H1 (cell line): ENCODE data around the gene LCN2. TPM values are rescaled to one million over a fixed set of nuclear protein-coding genes. Genes with fewer than 3 reads are reported as not detected.

Source experiments
- CTCF ChIA-PET: fragments of 300-600 bp; sonication (Branson Sonifier 250); formaldehyde crosslinking; loops from one replicate; lab custom pipeline; 2021; ENCODE audit not compliant: partially characterized antibody; lab: Charles Lee
- POLR2A ChIA-PET: fragments of 300-600 bp; sonication (Branson Sonifier 250); formaldehyde crosslinking; loops from one replicate; lab custom pipeline; 2021; ENCODE audit warnings: inconsistent platforms; ENCODE audit not compliant: partially characterized antibody; lab: Charles Lee
- DNase-seq, 2 experiments: peaks; one replicate each; pipeline versions ENCODE4 v3.0.0 to v3.0.0-alpha.2; 2010 to 2022; ENCODE audit warnings: low spot score in 2 of 2, low read depth in 1 of 2, mixed read lengths in 1 of 2
- FAIRE-seq: peaks from 2 replicates; lab custom pipeline; 2011; peaks lifted over from hg19 to GRCh38; lab: Jason Lieb, UNC
- H2AFZ ChIP-seq: 2 replicates; pipeline ENCODE4 v1.8.1; 2012; ENCODE audit warnings: low read length, inconsistent platforms
- H2AK5ac ChIP-seq: 2 replicates; pipeline ENCODE4 v1.6.1; 2013; ENCODE audit warnings: low read depth, low read length
- H2BK120ac ChIP-seq: replicated peaks from 2 replicates; pipeline ENCODE3; 2013; ENCODE audit warnings: low read depth, low read length, inconsistent platforms
- H2BK12ac ChIP-seq: 2 replicates; pipeline ENCODE4 v1.6.1; 2013; ENCODE audit warnings: low read depth, low read length
- H2BK15ac ChIP-seq: 2 replicates; pipeline ENCODE4 v1.6.1; 2013; ENCODE audit warnings: low read length
- H2BK20ac ChIP-seq: 2 replicates; pipeline ENCODE4 v1.6.1; 2013; ENCODE audit warnings: low read length
- H2BK5ac ChIP-seq: 2 replicates; pipeline ENCODE4 v1.6.1; 2013; ENCODE audit warnings: low read depth, low read length
- H3K14ac ChIP-seq: 2 replicates; pipeline ENCODE4 v1.6.1; 2013; ENCODE audit warnings: inconsistent platforms; ENCODE audit not compliant: insufficient read length
- H3K18ac ChIP-seq: 2 replicates; pipeline ENCODE4 v1.6.1; 2013; ENCODE audit warnings: low read length; ENCODE audit errors: extremely low read depth
- H3K23ac ChIP-seq: 2 replicates; pipeline ENCODE4 v1.6.1; 2013; ENCODE audit warnings: inconsistent platforms; ENCODE audit not compliant: insufficient read length
- H3K23me2 ChIP-seq: 2 replicates; pipeline ENCODE4 v1.6.1; 2013; ENCODE audit warnings: low read depth, low read length
- H3K27ac ChIP-seq: 2 replicates; pipeline ENCODE4 v1.6.1; 2011; ENCODE audit warnings: low read depth, low read length, inconsistent platforms
- H3K27me3 ChIP-seq, 4 experiments: replicated peaks in 1 of 4; 1 replicate in 1 of 4; 2 replicates in 3 of 4; pipeline versions ENCODE4 v1.6.1 to v1.8.1; 2011 to 2013; ENCODE audit warnings: low read length in 3 of 4, mild to moderate bottlenecking in 3 of 4, inconsistent platforms in 2 of 4, mixed read lengths in 2 of 4, moderate library complexity in 1 of 4; ENCODE audit not compliant: control insufficient read depth in 3 of 4, insufficient read depth in 3 of 4; ENCODE audit errors: extremely low read depth in 1 of 4
- H3K36me3 ChIP-seq, 4 experiments: 2 replicates each; pipeline versions ENCODE4 v1.6.1 to v1.8.1; 2011 to 2013; ENCODE audit warnings: mild to moderate bottlenecking in 4 of 4, low read length in 3 of 4, moderate library complexity in 2 of 4, control low read depth in 1 of 4, inconsistent platforms in 1 of 4; ENCODE audit not compliant: insufficient read depth in 4 of 4, control insufficient read depth in 2 of 4
- H3K4ac ChIP-seq: replicated peaks from 2 replicates; pipeline ENCODE3; 2013; ENCODE audit warnings: low read length, low read depth, mixed read lengths, inconsistent platforms; ENCODE audit not compliant: insufficient read length
- H3K4me1 ChIP-seq, 4 experiments: replicated peaks in 1 of 4; 1 replicate in 1 of 4; 2 replicates in 3 of 4; pipeline versions ENCODE4 v1.6.1 to v1.8.1; 2011 to 2013; ENCODE audit warnings: low read length in 3 of 4, inconsistent platforms in 2 of 4, mixed read lengths in 1 of 4; ENCODE audit not compliant: insufficient read depth in 4 of 4, control insufficient read depth in 3 of 4
- H3K4me2 ChIP-seq, 2 experiments: 2 replicates each; pipeline versions ENCODE4 v1.6.1 to v1.8.1; 2011 to 2013; ENCODE audit warnings: low read depth in 2 of 2, low read length in 2 of 2, control low read depth in 1 of 2, inconsistent platforms in 1 of 2, mild to moderate bottlenecking in 1 of 2; ENCODE audit not compliant: insufficient read depth in 1 of 2
- H3K4me3 ChIP-seq, 4 experiments: fragments of 200-600, 300-600 bp in 1 of 4; sonication (generic), shearing (Covaris generic), sonication (Bioruptor Twin) in 1 of 4; 2 replicates each; pipeline versions ENCODE4 v1.5.1 to v1.8.1; 2011 to 2016; ENCODE audit warnings: low read length in 4 of 4, low read depth in 3 of 4, control low read depth in 2 of 4, inconsistent platforms in 2 of 4, mild to moderate bottlenecking in 2 of 4, mixed read lengths in 1 of 4, moderate library complexity in 1 of 4; ENCODE audit not compliant: insufficient read depth in 2 of 4; ENCODE audit errors: extremely low read depth in 1 of 4
- H3K56ac ChIP-seq: replicated peaks from 2 replicates; pipeline ENCODE3; 2013; ENCODE audit warnings: low read depth, mild to moderate bottlenecking, mixed read lengths, low read length, inconsistent platforms; ENCODE audit not compliant: insufficient read length
- H3K79me1 ChIP-seq: 2 replicates; pipeline ENCODE4 v1.6.1; 2013; ENCODE audit warnings: low read depth, low read length, control low read depth
- H3K79me2 ChIP-seq, 2 experiments: 2 replicates each; pipeline versions ENCODE4 v1.6.1 to v1.8.1; 2012 to 2013; ENCODE audit warnings: low read length in 2 of 2, mild to moderate bottlenecking in 2 of 2, inconsistent platforms in 1 of 2; ENCODE audit not compliant: insufficient read depth in 2 of 2, control insufficient read depth in 1 of 2
- H3K9ac ChIP-seq, 4 experiments: replicated peaks in 1 of 4; 1 replicate in 1 of 4; 2 replicates in 3 of 4; pipeline versions ENCODE4 v1.6.1 to v1.8.1; 2011 to 2013; ENCODE audit warnings: low read depth in 3 of 4, low read length in 3 of 4, control low read depth in 2 of 4, mild to moderate bottlenecking in 2 of 4, moderate library complexity in 2 of 4, inconsistent platforms in 1 of 4; ENCODE audit errors: extremely low read depth in 1 of 4
- H3K9me3 ChIP-seq, 2 experiments: 2 replicates each; pipeline versions ENCODE4 v1.6.1 to v1.8.1; 2012 to 2013; ENCODE audit warnings: mild to moderate bottlenecking in 2 of 2, moderate library complexity in 2 of 2, control low read depth in 1 of 2, inconsistent platforms in 1 of 2, low read depth in 1 of 2, low read length in 1 of 2, mixed read lengths in 1 of 2; ENCODE audit not compliant: insufficient read depth in 2 of 2
- H4K20me1 ChIP-seq, 2 experiments: replicated peaks in 1 of 2; 2 replicates each; pipeline versions ENCODE3 to v1.8.1; 2011 to 2013; ENCODE audit warnings: inconsistent platforms in 2 of 2, low read length in 2 of 2, mild to moderate bottlenecking in 1 of 2; ENCODE audit not compliant: insufficient read depth in 2 of 2, control insufficient read depth in 1 of 2
- H4K5ac ChIP-seq: 2 replicates; pipeline ENCODE4 v1.6.1; 2013; ENCODE audit warnings: low read length, low read depth, mixed read lengths, inconsistent platforms; ENCODE audit not compliant: insufficient read length
- H4K8ac ChIP-seq: 2 replicates; pipeline ENCODE4 v1.8.0; 2013; ENCODE audit warnings: mild to moderate bottlenecking, moderate library complexity, low read length, inconsistent platforms; ENCODE audit not compliant: insufficient read depth; ENCODE audit errors: extremely low read depth
- H4K91ac ChIP-seq: replicated peaks from 2 replicates; pipeline ENCODE3; 2013; ENCODE audit warnings: low read length, mixed read lengths, inconsistent platforms; ENCODE audit not compliant: insufficient read length
- HDAC2 ChIP-seq, 2 experiments: fragments of 300-600 bp in 1 of 2; sonication (generic) in 1 of 2; IDR thresholded peaks; 2 replicates each; pipeline ENCODE4 v1.6.1; 2011 to 2012; ENCODE audit warnings: low read depth in 2 of 2, low read length in 2 of 2, mild to moderate bottlenecking in 2 of 2, moderate library complexity in 2 of 2, borderline replicate concordance in 1 of 2, inconsistent platforms in 1 of 2
- JUND ChIP-seq: IDR thresholded peaks from 2 replicates; pipeline ENCODE4 v1.6.1; 2011; ENCODE audit warnings: mild to moderate bottlenecking, improper control_type of control experiment, low read length
- MAFK ChIP-seq: IDR thresholded peaks from 2 replicates; pipeline ENCODE4 v1.6.1; 2012; ENCODE audit warnings: low read depth, mild to moderate bottlenecking, improper control_type of control experiment, low read length
- SUZ12 ChIP-seq: fragments of 200-600 bp; sonication (generic); IDR thresholded peaks from 2 replicates; pipeline ENCODE4 v1.6.1; 2012; ENCODE audit warnings: mild to moderate bottlenecking, inconsistent platforms, low read length, moderate library complexity, mixed read lengths
- TAF1 ChIP-seq: IDR thresholded peaks from 2 replicates; pipeline ENCODE4 v1.6.1; 2011; ENCODE audit warnings: mild to moderate bottlenecking, low read depth, low read length
- TEAD4 ChIP-seq: IDR thresholded peaks from 2 replicates; pipeline ENCODE4 v1.6.1; 2012; ENCODE audit warnings: low read depth, low read length, inconsistent platforms, mixed read lengths
- WGBS, 2 experiments: shearing (Covaris generic) in 1 of 2; methylation state at CpG; one replicate each; pipeline versions ENCODE4 v1.1.6 to v1.1.7; 2013 to 2015; ENCODE audit warnings: low lambda C conversion rate in 2 of 2, mixed read lengths in 2 of 2, inconsistent platforms in 1 of 2, low coverage in 1 of 2, missing lambda C conversion rate in 1 of 2; ENCODE audit not compliant: insufficient replicate concordance in 2 of 2, insufficient coverage in 1 of 2, insufficient read length in 1 of 2; ENCODE audit errors: extremely low coverage in 1 of 2, missing lambda C conversion rate in 1 of 2; 5-methylcytosine and 5-hydroxymethylcytosine counted together
- polyA plus RNA-seq, 7 experiments: library from polyadenylated mRNA; depleted of rRNA in 3 of 7; stranded (reverse) in 5 of 7; unstranded in 2 of 7; fragments of >200 nt in 5 of 7; fragments of 200-250 nt in 2 of 7; gene quantifications; 1 replicate in 5 of 7; 2 replicates in 1 of 7; 4 replicates in 1 of 7; pipeline versions ENCODE4 v1.2.1 to v1.2.3, GENCODE V29; 2011 to 2013; ENCODE audit warnings: missing spikeins in 2 of 7, mixed read lengths in 2 of 7
- total RNA-seq: library from RNA; stranded (reverse); fragmentation: NEBNext Ultra II Directional; extraction: Animal tissue kit (Norgen Biotek cat#: 25700); gene quantifications from 2 replicates; pipeline ENCODE4 v1.2.1, GENCODE V29; 2021

The LCN2 gene
- total and polyA plus RNA-seq, 2 of the 8 experiments (the other 6 are each of a cell fraction or from before 2014, with no cell fraction given), result 1.1 to 1.6 TPM

- no peaks in the 10 kb centered on the region for H3K27me3 ChIP-seq
- H3K4me3 ChIP-seq, result no peak overlapping the region
- no peak overlapping the region for H3K56ac ChIP-seq
- no peak overlapping the region for H2AFZ ChIP-seq
- no peak for DNase-seq
- peaks cover 0 to 23% of the 10 kb centered on the region in 2 experiments; a peak in 2 of 4 replicates for H3K79me2 ChIP-seq
- H4K5ac ChIP-seq, result no peak overlapping the region
- H3K14ac ChIP-seq, result no peak overlapping the region
- no peak overlapping the region for H2AK5ac ChIP-seq
- H2BK120ac ChIP-seq, result no peak overlapping the region
- no peak overlapping the region for H3K27ac ChIP-seq
- WGBS, 2 experiments, result 95% methylated on average over 12 of the region's 12 CpGs; no CpG with 5 or more reads in 1 of the 2 experiments
- no peaks in the 10 kb centered on the region for H3K9me3 ChIP-seq
- POLR2A ChIA-PET, result interaction anchor here (1.1 to 12.1 kb wide), 6 partner anchors 8 to 173 kb away, joined by 3 to 119 read pairs (median 11); partner anchors contain the start of gene SLC25A25
- H2BK15ac ChIP-seq, result no peak overlapping the region
- H3K36me3 ChIP-seq, result peaks cover 17 to 40% (median 24%) of the 10 kb centered on the region in 4 experiments
- H3K23ac ChIP-seq, result no peak overlapping the region
- no peak overlapping the region for H2BK20ac ChIP-seq
- H3K23me2 ChIP-seq, result peaks cover 9% of the 10 kb centered on the region
- peaks cover 11 to 28% (median 22%) of the 10 kb centered on the region in 4 experiments for H3K4me1 ChIP-seq
- no peak overlapping the region for H3K9ac ChIP-seq
- H4K20me1 ChIP-seq, result peaks cover 9 to 33% of the 10 kb centered on the region in 2 experiments
- H4K8ac ChIP-seq, result no peak overlapping the region
- FAIRE-seq, result no peak
- no peak overlapping the region for H3K4ac ChIP-seq
- H3K18ac ChIP-seq, result no peak overlapping the region
- H2BK5ac ChIP-seq, result no peak overlapping the region
- TF ChIP-seq TAF1, result no peak
- no peak for TF ChIP-seq JUND
- no peak for TF ChIP-seq MAFK
- TF ChIP-seq HDAC2 (IDR thresholded peaks at IDR 0.05; ENCODE audit: borderline replicate concordance in 1 of 2, low read depth in 2 of 2, low read length in 2 of 2), result no peak
- TF ChIP-seq SUZ12, result no peak
- TF ChIP-seq TEAD4, result no peak
- H3K79me1 ChIP-seq, result peaks cover 19% of the 10 kb centered on the region
- H3K4me2 ChIP-seq, result no peak overlapping the region; a peak in 1 of 4 replicates
- no peak overlapping the region for H4K91ac ChIP-seq
- CTCF ChIA-PET, result interaction anchor here (0.9 to 10.5 kb wide), 7 partner anchors 10 to 159 kb away, joined by 3 to 114 read pairs (median 9); no protein-coding TSS in a partner anchor
- no peak overlapping the region for H2BK12ac ChIP-seq
These were observed 48.0 kb upstream of the LCN2 start for GRCh38 chr9:128101231-128101661.
